Tibial artery (tissue), 4 donors: Measurements from ENCODE around the gene WFDC1.

Source experiments
- DNase-seq, 2 donors: peaks; one replicate each; pipeline ENCODE4 v3.0.0-alpha.2; 2019
- H3K27ac ChIP-seq, 2 donors: fragments of 200-600 bp; sonication (generic) in 1 of 2; 1 replicate in 1 of 2; 2 replicates in 1 of 2; pipeline ENCODE4 v1.5.1; 2018 to 2019; ENCODE audit warnings: mild to moderate bottlenecking in 1 of 2
- H3K27me3 ChIP-seq, 2 donors: fragments of 200-600 bp; sonication (generic) in 1 of 2; one replicate each; pipeline versions ENCODE4 v1.5.1 to v1.6.0; 2016 to 2019
- H3K36me3 ChIP-seq, 3 donors: fragments of 200-600 bp; sonication (generic) in 2 of 3; one replicate each; pipeline ENCODE4 v1.5.1; 2016 to 2019; ENCODE audit warnings: mild to moderate bottlenecking in 2 of 3
- H3K4me1 ChIP-seq, 4 donors: fragments of 200-600 bp; sonication (generic) in 2 of 4; 1 replicate in 3 of 4; 2 replicates in 1 of 4; pipeline ENCODE4 v1.5.1; 2016 to 2019
- H3K4me3 ChIP-seq, 2 donors: fragments of 200-600 bp; sonication (generic) in 1 of 2; 1 replicate in 1 of 2; 2 replicates in 1 of 2; pipeline ENCODE4 v1.5.1; 2018 to 2019; ENCODE audit warnings: mild to moderate bottlenecking in 2 of 2
- H3K9me3 ChIP-seq, 3 donors: fragments of 200-600 bp; sonication (generic) in 1 of 3; one replicate each; pipeline ENCODE4 v1.5.1; 2016 to 2019
- intact Hi-C: fragments of 100-400 bp; cut with DNase I; formaldehyde crosslinking; loops from one replicate; pipeline ENCODE4 v1.15.0; 2023; ENCODE audit warnings: low total_unique reads
- TF ChIP-seq, protein P1 (sequence below), 2 experiments: fragments of 200-600 bp in 1 of 2; fragments of 450-650 bp in 1 of 2; IDR thresholded peaks; one replicate each; pipeline ENCODE4 v1.5.1; 2017 to 2019; ENCODE audit warnings: antibody characterized with exemption in 2 of 2, mild to moderate bottlenecking in 1 of 2, moderate library complexity in 1 of 2

Gene WFDC1

GRCh38 chr16:84252184-84252583, 42.5 kb upstream of the WFDC1 start:
- Histone ChIP-seq H3K27me3 (no peaks in the 10 kb centered on the region), H3K9me3 (peaks cover 0 to 7% (median 6%) of the 10 kb centered on the region in 3 donors), H3K4me1 (no peaks in the 10 kb centered on the region), H3K4me3 (no peak overlapping the region), H3K36me3 (no peaks in the 10 kb centered on the region), H3K27ac (no peak overlapping the region)
- TF ChIP-seq, protein P1, sequence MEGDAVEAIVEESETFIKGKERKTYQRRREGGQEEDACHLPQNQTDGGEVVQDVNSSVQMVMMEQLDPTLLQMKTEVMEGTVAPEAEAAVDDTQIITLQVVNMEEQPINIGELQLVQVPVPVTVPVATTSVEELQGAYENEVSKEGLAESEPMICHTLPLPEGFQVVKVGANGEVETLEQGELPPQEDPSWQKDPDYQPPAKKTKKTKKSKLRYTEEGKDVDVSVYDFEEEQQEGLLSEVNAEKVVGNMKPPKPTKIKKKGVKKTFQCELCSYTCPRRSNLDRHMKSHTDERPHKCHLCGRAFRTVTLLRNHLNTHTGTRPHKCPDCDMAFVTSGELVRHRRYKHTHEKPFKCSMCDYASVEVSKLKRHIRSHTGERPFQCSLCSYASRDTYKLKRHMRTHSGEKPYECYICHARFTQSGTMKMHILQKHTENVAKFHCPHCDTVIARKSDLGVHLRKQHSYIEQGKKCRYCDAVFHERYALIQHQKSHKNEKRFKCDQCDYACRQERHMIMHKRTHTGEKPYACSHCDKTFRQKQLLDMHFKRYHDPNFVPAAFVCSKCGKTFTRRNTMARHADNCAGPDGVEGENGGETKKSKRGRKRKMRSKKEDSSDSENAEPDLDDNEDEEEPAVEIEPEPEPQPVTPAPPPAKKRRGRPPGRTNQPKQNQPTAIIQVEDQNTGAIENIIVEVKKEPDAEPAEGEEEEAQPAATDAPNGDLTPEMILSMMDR (IDR thresholded peaks at IDR 0.05), result no peak
- intact Hi-C loops, result no loop called here
- DNase-seq, result no peak

DNA sequence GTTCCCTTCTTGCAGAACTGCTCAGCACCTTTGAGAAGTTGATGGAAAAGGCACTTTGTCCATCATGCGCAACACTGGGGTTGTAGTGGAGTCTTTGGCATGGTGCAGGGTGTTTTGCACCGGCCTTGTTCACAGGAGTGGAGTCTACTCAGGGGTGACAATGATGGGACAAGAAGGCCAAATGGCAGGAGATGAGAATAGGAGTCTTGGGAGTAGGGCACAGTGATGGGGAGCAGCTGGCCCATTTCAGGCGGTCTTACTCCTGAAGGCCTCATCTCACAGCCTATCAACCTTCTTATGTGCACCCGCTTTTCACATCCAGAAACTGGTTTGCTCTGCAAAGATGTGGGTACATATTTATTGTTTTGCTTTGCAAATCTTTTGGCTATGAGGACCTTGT, 41.5 kb upstream of the WFDC1 start:
- Histone ChIP-seq H3K27ac (no peak overlapping the region), H3K9me3 (peaks cover 0 to 7% (median 6%) of the 10 kb centered on the region in 3 donors), H3K4me1 (no peaks in the 10 kb centered on the region), H3K27me3 (peaks cover 0 to 1% of the 10 kb centered on the region in 2 donors), H3K4me3 (no peak overlapping the region), H3K36me3 (no peaks in the 10 kb centered on the region)
- no peak for DNase-seq
- intact Hi-C loops, result no loop called here
- TF ChIP-seq, protein P1 (IDR thresholded peaks at IDR 0.05), result no peak

DNA sequence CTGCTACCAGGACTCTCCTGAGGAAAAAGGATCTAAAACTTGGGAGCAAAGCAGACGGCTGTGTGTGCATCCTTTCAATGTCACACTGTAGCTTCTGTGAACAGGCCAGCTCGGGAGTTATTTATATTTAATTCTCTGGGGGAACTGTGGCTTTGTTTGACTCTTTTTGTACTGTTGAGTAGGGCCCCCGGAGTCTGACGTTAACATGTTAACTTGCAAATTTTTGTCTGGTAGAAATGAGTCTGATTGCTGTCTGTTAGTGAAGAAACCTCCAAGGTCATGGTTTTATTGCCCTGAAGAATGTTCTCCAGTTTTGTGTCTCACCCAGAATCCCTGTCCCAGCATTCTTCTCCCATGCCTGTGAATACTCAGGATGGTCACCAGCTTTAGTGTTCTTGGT, 40.6 kb upstream of the WFDC1 start:
- intact Hi-C loops, result no loop called here
- Histone ChIP-seq H3K4me3 (no peak overlapping the region), H3K36me3 (no peaks in the 10 kb centered on the region), H3K4me1 (no peaks in the 10 kb centered on the region), H3K9me3 (peaks cover 0 to 7% (median 6%) of the 10 kb centered on the region in 3 donors), H3K27ac (no peak overlapping the region), H3K27me3 (peaks cover 0 to 6% of the 10 kb centered on the region in 2 donors)
- TF ChIP-seq, protein P1 (IDR thresholded peaks at IDR 0.05), result no peak
- DNase-seq, result no peak

GRCh38 chr16:84255050-84255810, 39.4 kb upstream of the WFDC1 start:
- H3K9me3 ChIP-seq, result peaks cover 0 to 7% (median 6%) of the 10 kb centered on the region in 3 donors
- no peak overlapping the region for H3K4me3 ChIP-seq
- peaks cover 0 to 6% of the 10 kb centered on the region in 2 donors for H3K27me3 ChIP-seq
- no peak for DNase-seq
- no peaks in the 10 kb centered on the region for H3K36me3 ChIP-seq
- intact Hi-C loops, result no loop called here
- TF ChIP-seq, protein P1 (IDR thresholded peaks at IDR 0.05), result no peak
- H3K27ac ChIP-seq, result no peak overlapping the region
- no peaks in the 10 kb centered on the region for H3K4me1 ChIP-seq

GRCh38 chr16:84258266-84258665, 36.4 kb upstream of the WFDC1 start:
- TF ChIP-seq, protein P1 (IDR thresholded peaks at IDR 0.05), result no peak
- no peaks in the 10 kb centered on the region for H3K36me3 ChIP-seq
- no peak for DNase-seq
- intact Hi-C loops, result no loop called here
- H3K4me1 ChIP-seq, result no peaks in the 10 kb centered on the region
- H3K27me3 ChIP-seq, result peaks cover 0 to 17% of the 10 kb centered on the region in 2 donors
- no peak overlapping the region for H3K27ac ChIP-seq
- no peak overlapping the region for H3K4me3 ChIP-seq
- peaks cover 0 to 7% (median 6%) of the 10 kb centered on the region in 3 donors for H3K9me3 ChIP-seq
